ENCODE data around the gene KPNA1. TPM values are rescaled to one million over a fixed set of nuclear protein-coding genes. Genes with fewer than 3 reads are reported as not detected.

Gene KPNA1
- total and polyA plus RNA-seq, 9 donors: 10.7 to 68.3 (median 50.5) TPM

- intact Hi-C loops (cut with DNase I): no loop called here
- no peaks in the 10 kb centered on the region for H3K9me3 ChIP-seq
- TF ChIP-seq POLR2A (IDR thresholded peaks at IDR 0.05) (no peak), CTCF (IDR thresholded peaks at IDR 0.05) (no peak), EP300 (IDR thresholded peaks at IDR 0.05) (no peak)
- no peak overlapping the region for H3K4me3 ChIP-seq
- 90 to 93% (median 93%) methylated on average over 5 of the region's 5 CpGs for WGBS, 3 donors
- H3K4me1 ChIP-seq (ENCODE audit: insufficient read depth): no peaks in the 10 kb centered on the region
- no peaks in the 10 kb centered on the region for H3K27me3 ChIP-seq
- no peak overlapping the region for H3K27ac ChIP-seq
- DNase-seq: no peak
- H3K36me3 ChIP-seq: no peaks in the 10 kb centered on the region
These were observed 31.4 kb upstream of the KPNA1 start for GRCh38 chr3:122546151-122546550.

GRCh38 chr3:122538956-122539490 lies 24.3 kb upstream of the KPNA1 start:
- H3K27ac ChIP-seq: no peak overlapping the region
- H3K36me3 ChIP-seq: no peaks in the 10 kb centered on the region
- H3K4me1 ChIP-seq (ENCODE audit: insufficient read depth): no peaks in the 10 kb centered on the region
- no peak overlapping the region for H3K4me3 ChIP-seq
- intact Hi-C loops (cut with DNase I): no loop called here
- no peak for TF ChIP-seq CTCF (IDR thresholded peaks at IDR 0.05)
- no peaks in the 10 kb centered on the region for H3K27me3 ChIP-seq
- WGBS, 3 donors: 90 to 93% (median 93%) methylated on average over 7 of the region's 7 CpGs
- no peaks in the 10 kb centered on the region for H3K9me3 ChIP-seq
- DNase-seq: no peak

- Histone ChIP-seq H3K4me3 (no peak overlapping the region), H3K36me3 (no peaks in the 10 kb centered on the region), H3K9me3 (no peaks in the 10 kb centered on the region), H3K27ac (no peak overlapping the region), H3K27me3 (no peaks in the 10 kb centered on the region), H3K4me1 (ENCODE audit: insufficient read depth) (no peaks in the 10 kb centered on the region)
- intact Hi-C loops (cut with DNase I): no loop called here
- 58 to 66% (median 59%) methylated on average over 3 of the region's 3 CpGs for WGBS, 3 donors
- no peak for DNase-seq
- TF ChIP-seq POLR2A (IDR thresholded peaks at IDR 0.05): no peak
- no peak for TF ChIP-seq CTCF (IDR thresholded peaks at IDR 0.05)
- no peak for TF ChIP-seq EP300 (IDR thresholded peaks at IDR 0.05)
These were observed 21.9 kb upstream of the KPNA1 start for GRCh38 chr3:122536632-122537001.

GRCh38 chr3:122535964-122536631 lies 21.4 kb upstream of the KPNA1 start:
- intact Hi-C loops (cut with DNase I): no loop called here
- WGBS, 3 donors: 80 to 84% (median 82%) methylated on average over 6 of the region's 6 CpGs
- H3K36me3 ChIP-seq: no peaks in the 10 kb centered on the region

More at GRCh38 chr3:122535964-122536631, 21.4 kb upstream of the KPNA1 start:
- no peak overlapping the region for H3K27ac ChIP-seq
- no peak for DNase-seq
- no peak for TF ChIP-seq EP300 (IDR thresholded peaks at IDR 0.05)
- no peak for TF ChIP-seq CTCF (IDR thresholded peaks at IDR 0.05)
- TF ChIP-seq POLR2A (IDR thresholded peaks at IDR 0.05): no peak
- no peaks in the 10 kb centered on the region for H3K4me1 ChIP-seq (ENCODE audit: insufficient read depth)
- no peaks in the 10 kb centered on the region for H3K27me3 ChIP-seq
- no peaks in the 10 kb centered on the region for H3K9me3 ChIP-seq
- no peak overlapping the region for H3K4me3 ChIP-seq

All from ovary (tissue), 9 donors.